Dermis lymphatic vessel endothelial cell (primary cell): ENCODE results near the gene SPATA31D3. TPM values are rescaled to one million over a fixed set of nuclear protein-coding genes. Genes with fewer than 3 reads are reported as not detected.

Source experiments
- total RNA-seq: library from RNA; depleted of rRNA; stranded (reverse); fragments of >200 nt; gene quantifications from 2 replicates; pipeline ENCODE4 v1.2.1, GENCODE V29; 2014

The SPATA31D3 gene
- total RNA-seq, result under 0.01 TPM in 1 of 2 replicates, not detected in the other

DNA sequence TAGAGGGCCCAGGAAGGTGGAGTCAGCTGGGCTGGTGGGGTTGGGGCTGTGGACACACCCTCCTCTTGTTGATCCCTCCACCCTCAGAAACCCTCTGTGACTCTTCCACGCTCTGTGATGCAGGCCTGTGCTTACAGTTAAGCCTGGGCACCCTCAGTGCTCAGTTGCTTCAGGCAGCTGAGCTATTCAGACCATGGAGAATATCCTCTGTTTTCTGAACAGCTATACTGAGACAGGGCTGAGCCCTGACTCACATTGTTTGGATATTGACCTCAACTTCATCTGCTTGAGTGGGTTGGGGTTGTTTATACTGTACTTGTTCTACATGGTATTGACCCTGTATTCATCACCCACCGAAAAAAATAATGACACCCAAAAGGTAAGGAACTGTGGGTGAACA, at the start of gene SPATA31D3:
Gene SPATA31D3 (plus strand): TSS at position 108 of the 400 bp plus-strand sequence. CDS start 86 bp downstream, at position 194.

DNA sequence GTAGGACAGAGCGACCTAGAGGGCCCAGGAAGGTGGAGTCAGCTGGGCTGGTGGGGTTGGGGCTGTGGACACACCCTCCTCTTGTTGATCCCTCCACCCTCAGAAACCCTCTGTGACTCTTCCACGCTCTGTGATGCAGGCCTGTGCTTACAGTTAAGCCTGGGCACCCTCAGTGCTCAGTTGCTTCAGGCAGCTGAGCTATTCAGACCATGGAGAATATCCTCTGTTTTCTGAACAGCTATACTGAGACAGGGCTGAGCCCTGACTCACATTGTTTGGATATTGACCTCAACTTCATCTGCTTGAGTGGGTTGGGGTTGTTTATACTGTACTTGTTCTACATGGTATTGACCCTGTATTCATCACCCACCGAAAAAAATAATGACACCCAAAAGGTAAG, 15.0 kb upstream of the SPATA31D3 start, which contains the start of gene SPATA31D4:
Gene SPATA31D4 (plus strand): TSS at position 124 of the 400 bp plus-strand sequence. CDS start 86 bp downstream, at position 210.

DNA sequence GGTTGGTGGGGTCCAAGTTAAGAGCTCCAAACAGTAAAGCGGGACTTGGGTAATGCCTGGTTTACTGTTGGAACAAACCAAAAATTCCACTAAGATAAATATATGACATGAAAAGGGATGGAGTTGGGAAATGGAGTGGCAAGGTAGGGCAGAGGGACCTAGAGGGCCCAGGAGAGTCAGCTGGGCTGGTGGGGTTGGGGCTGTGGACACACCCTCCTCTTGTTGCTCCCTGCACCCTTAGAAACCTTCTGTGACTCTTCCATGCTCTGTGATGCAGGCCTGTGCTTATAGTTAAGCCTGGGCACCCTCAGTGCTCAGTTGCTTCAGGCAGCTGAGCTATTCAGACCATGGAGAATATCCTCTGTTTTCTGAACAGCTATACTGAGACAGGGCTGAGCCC, 45.2 kb downstream of the SPATA31D3 start, which contains the start of gene SPATA31D1:
Gene SPATA31D1 (plus strand): TSS at position 301 of the 400 bp plus-strand sequence. CDS start 47 bp downstream, at position 348.

Other genes starting within 250 kb of the SPATA31D3 start
- not detected in 2 replicates for gene SPATA31D4, start 15.1 kb upstream of the SPATA31D3 start, total RNA-seq
- gene SPATA31D1, start 45.3 kb downstream of the SPATA31D3 start, total RNA-seq, result not detected in 2 replicates